Smooth muscle cell (in vitro differentiated cells): ENCODE results near the gene ITGB2. TPM values are rescaled to one million over a fixed set of nuclear protein-coding genes. Genes with fewer than 3 reads are reported as not detected.

Experiments used
- DNase-seq: peaks from one replicate; lab custom pipeline; 2025; ENCODE audit not compliant: unreplicated experiment; lab: John Stamatoyannopoulos, UW
- H2AFZ ChIP-seq: fragments of 200-600 bp; sonication (generic); 2 replicates; pipeline ENCODE4 v1.6.0; 2016; ENCODE audit warnings: antibody characterized with exemption, low read depth, mild to moderate bottlenecking
- H3F3A ChIP-seq: fragments of 200-600 bp; sonication (generic); 2 replicates; pipeline ENCODE4 v1.6.0; 2017; ENCODE audit warnings: antibody characterized with exemption, low read depth
- H3K27ac ChIP-seq: fragments of 200-600 bp; sonication (generic); 2 replicates; pipeline ENCODE4 v1.5.1; 2016; ENCODE audit warnings: low read depth, mild to moderate bottlenecking
- H3K27me3 ChIP-seq: fragments of 200-600 bp; sonication (generic); 2 replicates; pipeline ENCODE4 v1.6.1; 2016; ENCODE audit warnings: low read depth, mild to moderate bottlenecking
- H3K36me3 ChIP-seq: fragments of 200-600 bp; sonication (generic); 2 replicates; pipeline ENCODE4 v1.5.1; 2016; ENCODE audit warnings: low read depth
- H3K4me1 ChIP-seq: fragments of 200-600 bp; sonication (generic); 2 replicates; pipeline ENCODE4 v1.5.1; 2016; ENCODE audit warnings: low read depth
- H3K4me2 ChIP-seq: fragments of 200-600 bp; sonication (generic); 2 replicates; pipeline ENCODE4 v1.6.0; 2016; ENCODE audit warnings: mild to moderate bottlenecking
- H3K4me3 ChIP-seq: fragments of 200-600 bp; sonication (generic); 2 replicates; pipeline ENCODE4 v1.5.1; 2016; ENCODE audit warnings: mild to moderate bottlenecking
- H3K79me2 ChIP-seq: fragments of 200-600 bp; sonication (generic); 2 replicates; pipeline ENCODE4 v1.6.0; 2016; ENCODE audit warnings: low read depth, mild to moderate bottlenecking
- H3K9ac ChIP-seq: fragments of 200-600 bp; sonication (generic); 2 replicates; pipeline ENCODE4 v1.6.0; 2016; ENCODE audit warnings: low read depth
- H3K9me3 ChIP-seq: fragments of 200-600 bp; sonication (generic); replicated peaks from 2 replicates; pipeline ENCODE4 v1.5.1; 2016; ENCODE audit warnings: low read depth
- H4K20me1 ChIP-seq: fragments of 200-600 bp; sonication (generic); 2 replicates; pipeline ENCODE4 v1.6.0; 2016; ENCODE audit warnings: low read depth
- WGBS: methylation state at CpG from one replicate; pipeline ENCODE4 v1.1.7; 2016; ENCODE audit warnings: low lambda C conversion rate; 5-methylcytosine and 5-hydroxymethylcytosine counted together
- polyA plus RNA-seq: library from polyadenylated mRNA; unstranded; fragments of >200 nt; fragmentation: Nextera tagmentation; extraction: Ambion mirVana; gene quantifications from 2 replicates; pipeline ENCODE4 v1.2.1, GENCODE V29; 2016
- total RNA-seq: library from RNA; depleted of rRNA; stranded (reverse); fragments of >200 nt; gene quantifications from 2 replicates; pipeline ENCODE4 v1.2.3, GENCODE V29; 2014
- TF ChIP-seq, protein P1 (sequence below): fragments of 200-600 bp; sonication (generic); IDR thresholded peaks from 2 replicates; pipeline ENCODE4 v1.5.1; 2017; ENCODE audit warnings: borderline replicate concordance, mild to moderate bottlenecking, antibody characterized with exemption; ENCODE audit not compliant: insufficient read depth, poor library complexity, severe bottlenecking

The ITGB2 gene
- total and polyA plus RNA-seq, 2 experiments from 2014 or later = 0.18 to 0.86 TPM

DNA sequence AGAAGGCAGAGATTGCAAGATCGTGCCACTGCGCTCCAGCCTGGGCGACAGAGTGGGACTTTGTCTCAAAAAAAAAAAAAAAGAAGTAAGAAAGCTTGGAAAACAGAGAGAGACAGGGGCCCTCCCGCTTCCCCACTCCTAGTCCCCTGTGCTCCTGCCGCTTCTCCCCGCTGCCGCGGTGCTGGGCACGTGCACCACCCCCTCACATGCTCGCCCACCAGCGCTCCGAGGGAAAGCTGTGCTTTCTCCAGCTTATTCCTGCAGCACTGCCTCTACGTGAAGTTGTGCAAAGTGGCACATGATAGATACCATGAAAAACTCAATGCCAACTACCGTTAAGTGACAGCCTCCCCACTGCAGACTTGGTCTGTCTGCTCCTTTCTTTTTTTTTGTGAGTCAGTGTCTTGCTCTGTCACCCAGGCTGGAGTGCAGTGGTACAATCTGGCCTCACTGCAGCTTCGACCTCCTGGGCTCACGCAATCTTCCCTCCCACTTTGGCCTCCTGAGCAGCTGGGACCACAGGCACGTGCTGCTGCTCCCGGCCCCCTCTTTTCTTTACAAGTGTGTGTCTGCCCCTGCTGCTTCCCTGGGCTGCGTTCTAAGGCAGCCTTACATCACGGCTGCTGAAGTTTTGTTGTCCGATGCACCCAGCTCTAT is 34.6 kb upstream of the ITGB2 start:
- Histone ChIP-seq H3K36me3 (no peaks in the 10 kb centered on the region), H3K27me3 (no peaks in the 10 kb centered on the region), H3K9ac (no peak overlapping the region), H3K4me2 (peak overlapping the region; percentile 56), H3K9me3 (no peaks in the 10 kb centered on the region), H3K79me2 (peaks cover 33% of the 10 kb centered on the region), H3K4me1 (peaks cover 16% of the 10 kb centered on the region), H3K27ac (peak overlapping the region; percentile 27), H4K20me1 (peaks cover 64% of the 10 kb centered on the region), H2AFZ (no peak overlapping the region), H3F3A (no peaks in the 10 kb centered on the region), H3K4me3 (no peak overlapping the region)
- no peak for DNase-seq
- WGBS = 63% methylated on average over 18 of the region's 21 CpGs
- TF ChIP-seq, protein P1, sequence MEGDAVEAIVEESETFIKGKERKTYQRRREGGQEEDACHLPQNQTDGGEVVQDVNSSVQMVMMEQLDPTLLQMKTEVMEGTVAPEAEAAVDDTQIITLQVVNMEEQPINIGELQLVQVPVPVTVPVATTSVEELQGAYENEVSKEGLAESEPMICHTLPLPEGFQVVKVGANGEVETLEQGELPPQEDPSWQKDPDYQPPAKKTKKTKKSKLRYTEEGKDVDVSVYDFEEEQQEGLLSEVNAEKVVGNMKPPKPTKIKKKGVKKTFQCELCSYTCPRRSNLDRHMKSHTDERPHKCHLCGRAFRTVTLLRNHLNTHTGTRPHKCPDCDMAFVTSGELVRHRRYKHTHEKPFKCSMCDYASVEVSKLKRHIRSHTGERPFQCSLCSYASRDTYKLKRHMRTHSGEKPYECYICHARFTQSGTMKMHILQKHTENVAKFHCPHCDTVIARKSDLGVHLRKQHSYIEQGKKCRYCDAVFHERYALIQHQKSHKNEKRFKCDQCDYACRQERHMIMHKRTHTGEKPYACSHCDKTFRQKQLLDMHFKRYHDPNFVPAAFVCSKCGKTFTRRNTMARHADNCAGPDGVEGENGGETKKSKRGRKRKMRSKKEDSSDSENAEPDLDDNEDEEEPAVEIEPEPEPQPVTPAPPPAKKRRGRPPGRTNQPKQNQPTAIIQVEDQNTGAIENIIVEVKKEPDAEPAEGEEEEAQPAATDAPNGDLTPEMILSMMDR = no peak

DNA sequence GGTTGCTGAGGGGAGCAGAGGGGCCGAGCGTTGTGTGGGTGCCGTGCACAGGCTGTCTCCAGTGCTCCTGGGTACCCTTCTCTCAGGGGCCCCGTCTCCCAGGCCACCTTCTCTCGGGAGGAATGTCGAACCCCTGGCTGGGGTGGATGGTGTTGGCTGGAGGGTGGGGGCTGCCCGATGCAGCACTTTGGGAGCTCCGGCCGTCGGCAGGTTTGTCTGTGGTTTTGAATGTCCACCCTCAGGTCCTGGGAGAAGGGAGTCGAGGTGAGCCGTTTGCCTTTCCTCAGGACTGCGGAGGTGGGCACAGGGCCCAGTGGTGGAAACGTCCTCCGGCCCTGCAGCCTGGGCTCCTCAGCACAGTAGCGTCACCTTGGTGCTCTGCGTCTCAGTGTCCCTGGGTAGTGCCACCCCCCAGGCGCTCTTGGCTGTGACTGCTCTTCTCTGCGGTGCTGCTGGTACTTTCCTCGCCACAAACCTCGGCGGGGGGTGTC is 33.6 kb upstream of the ITGB2 start:
- Histone ChIP-seq H2AFZ (no peak overlapping the region), H3K9me3 (no peaks in the 10 kb centered on the region), H3K9ac (no peak overlapping the region), H3K79me2 (peaks cover 37% of the 10 kb centered on the region), H3F3A (no peaks in the 10 kb centered on the region), H3K4me2 (no peak overlapping the region), H3K4me1 (peaks cover 13% of the 10 kb centered on the region), H3K27me3 (no peaks in the 10 kb centered on the region), H4K20me1 (peaks cover 68% of the 10 kb centered on the region), H3K27ac (no peak overlapping the region), H3K4me3 (no peak overlapping the region), H3K36me3 (no peaks in the 10 kb centered on the region)
- WGBS = 97% methylated on average over 22 of the region's 22 CpGs
- TF ChIP-seq, protein P1 = no peak
- no peak for DNase-seq

DNA sequence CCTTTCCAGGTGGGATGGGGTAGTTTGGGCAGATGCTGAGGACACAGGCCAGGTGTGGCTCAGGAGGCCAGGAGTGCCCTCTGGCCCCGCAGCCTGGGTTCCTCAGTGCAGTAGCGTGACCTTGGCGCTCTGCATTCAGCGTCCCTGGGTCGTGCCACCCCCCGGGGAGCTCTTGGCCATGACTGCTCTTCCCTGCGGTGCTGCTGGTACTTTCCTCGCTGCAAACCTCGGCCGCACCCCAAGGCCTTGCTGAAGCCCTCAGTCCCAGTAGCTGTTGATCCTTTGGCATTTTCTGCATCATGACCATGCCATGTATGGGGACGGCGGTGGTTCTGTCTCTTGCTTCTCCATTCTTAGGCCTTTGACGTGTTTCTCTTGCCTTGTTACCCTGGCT is 32.9 kb upstream of the ITGB2 start:
- no peak overlapping the region for H3K27ac ChIP-seq
- no peak overlapping the region for H3K4me3 ChIP-seq
- WGBS = 95% methylated on average over 13 of the region's 13 CpGs
- H3K79me2 ChIP-seq = peaks cover 37% of the 10 kb centered on the region
- H3K9me3 ChIP-seq = no peaks in the 10 kb centered on the region
- no peaks in the 10 kb centered on the region for H3K27me3 ChIP-seq
- H2AFZ ChIP-seq = no peak overlapping the region
- H3K4me1 ChIP-seq = peaks cover 6% of the 10 kb centered on the region
- H3K9ac ChIP-seq = no peak overlapping the region
- H3K4me2 ChIP-seq = no peak overlapping the region
- no peak for DNase-seq
- no peaks in the 10 kb centered on the region for H3F3A ChIP-seq
- no peaks in the 10 kb centered on the region for H3K36me3 ChIP-seq
- peaks cover 71% of the 10 kb centered on the region for H4K20me1 ChIP-seq
- TF ChIP-seq, protein P1 = no peak
